CD4-positive, CD25-positive, alpha-beta regulatory T cell (primary cell): ENCODE measurements around the gene LAIR2. TPM values are rescaled to one million over a fixed set of nuclear protein-coding genes. Genes with fewer than 3 reads are reported as not detected.

ENCODE experiments used
- polyA plus RNA-seq, 4 donors: library from polyadenylated mRNA; unstranded; fragments of 300-500 nt; fragmentation: Illumina TruSeq; gene quantifications; one replicate each; pipeline ENCODE4 v1.2.3, GENCODE V29; 2021
- total RNA-seq: library from RNA; stranded (reverse); gene quantifications from one replicate; pipeline ENCODE4 v1.2.3, GENCODE V29; 2022

Gene LAIR2
- total and polyA plus RNA-seq, 5 donors from 2014 or later: 62.2 to 365 (median 145) TPM

Other genes starting within 250 kb of the LAIR2 start
- not detected for gene LILRB5, start 245.6 kb upstream of the LAIR2 start, total RNA-seq
- not detected for gene LILRB5, start 245.6 kb upstream of the LAIR2 start, polyA plus RNA-seq
- not detected for gene LILRB2, start 221.7 kb upstream of the LAIR2 start, total RNA-seq
- under 1 TPM in 1 of 4 donors, not detected in 3; 0.24 TPM for gene LILRB2, start 221.7 kb upstream of the LAIR2 start, polyA plus RNA-seq
- not detected for gene LILRA5, start 189.7 kb upstream of the LAIR2 start, total RNA-seq
- gene LILRA5, start 189.7 kb upstream of the LAIR2 start, polyA plus RNA-seq: under 1 TPM in 1 of 4 donors, not detected in 3; 0.67 TPM
- gene LILRA4, start 163.7 kb upstream of the LAIR2 start, total RNA-seq: not detected
- gene LILRA4, start 163.7 kb upstream of the LAIR2 start, polyA plus RNA-seq: not detected
- gene LAIR1, start 137.9 kb upstream of the LAIR2 start, total RNA-seq: 33.2 TPM
- gene LAIR1, start 137.9 kb upstream of the LAIR2 start, polyA plus RNA-seq: 10 to 100 TPM; 39.3 to 61.8 (median 45.3) TPM
- not detected for gene TTYH1, start 87.4 kb upstream of the LAIR2 start, total RNA-seq
- under 1 TPM in 3 of 4 donors, not detected in 1; 0.17 to 1.00 (median 0.31) TPM for gene TTYH1, start 87.4 kb upstream of the LAIR2 start, polyA plus RNA-seq
- 558 TPM for gene LENG8, start 53.6 kb upstream of the LAIR2 start, total RNA-seq
- gene LENG8, start 53.6 kb upstream of the LAIR2 start, polyA plus RNA-seq: 1 to 10 TPM; 3.9 to 8.6 (median 6.1) TPM
- gene LENG9, start 39.1 kb upstream of the LAIR2 start, total RNA-seq: 3.9 TPM
- under 1 TPM in 3 of 4 donors, not detected in 1; 0.21 to 0.73 (median 0.33) TPM for gene LENG9, start 39.1 kb upstream of the LAIR2 start, polyA plus RNA-seq
- not detected for gene CDC42EP5, start 29.5 kb upstream of the LAIR2 start, total RNA-seq
- gene CDC42EP5, start 29.5 kb upstream of the LAIR2 start, polyA plus RNA-seq: not detected
- not detected for gene LILRA2, start 71.0 kb downstream of the LAIR2 start, total RNA-seq
- under 1 TPM in 2 of 4 donors, not detected in 2; 0.18 to 0.64 TPM for gene LILRA2, start 71.0 kb downstream of the LAIR2 start, polyA plus RNA-seq
- not detected for gene LILRA1, start 90.8 kb downstream of the LAIR2 start, total RNA-seq
- under 1 TPM in 1 of 4 donors, not detected in 3; 0.10 TPM for gene LILRA1, start 90.8 kb downstream of the LAIR2 start, polyA plus RNA-seq
- not detected for gene LILRB1, start 127.7 kb downstream of the LAIR2 start, total RNA-seq
- gene LILRB1, start 127.7 kb downstream of the LAIR2 start, polyA plus RNA-seq: under 1 TPM in 2 of 4 donors, not detected in 2; 0.10 to 0.14 TPM
- gene LILRB4, start 160.2 kb downstream of the LAIR2 start, total RNA-seq: not detected
- gene LILRB4, start 160.2 kb downstream of the LAIR2 start, polyA plus RNA-seq: not detected
- gene KIR3DL3, start 221.6 kb downstream of the LAIR2 start, total RNA-seq: not detected
- gene KIR3DL3, start 221.6 kb downstream of the LAIR2 start, polyA plus RNA-seq: not detected
- not detected for gene KIR2DL3, start 235.7 kb downstream of the LAIR2 start, total RNA-seq
- not detected for gene KIR2DL3, start 235.7 kb downstream of the LAIR2 start, polyA plus RNA-seq